A204.1 (cell line): ENCODE results near the gene LDLRAD3.

Experiments used
- FAIRE-seq: peaks from 2 replicates; lab custom pipeline; 2012; peaks lifted over from hg19 to GRCh38; lab: Jason Lieb, UNC

LDLRAD3 gene

GRCh38 chr11:36078686-36079055, 134.8 kb downstream of the LDLRAD3 start:
- no peak for FAIRE-seq

- FAIRE-seq = no peak
These were observed 136.2 kb downstream of the LDLRAD3 start for GRCh38 chr11:36079878-36080675.

- FAIRE-seq = no peak
These were observed 137.5 kb downstream of the LDLRAD3 start for GRCh38 chr11:36081274-36081945.

- no peak for FAIRE-seq
These were observed 142.5 kb downstream of the LDLRAD3 start for GRCh38 chr11:36086366-36086765.

- no peak for FAIRE-seq
These were observed 144.6 kb downstream of the LDLRAD3 start for GRCh38 chr11:36088266-36088972.

- no peak for FAIRE-seq
These were observed 146.1 kb downstream of the LDLRAD3 start for GRCh38 chr11:36089920-36090319.

- no peak for FAIRE-seq
These were observed 146.7 kb downstream of the LDLRAD3 start for GRCh38 chr11:36090356-36091109.

- FAIRE-seq = no peak
These were observed 147.5 kb downstream of the LDLRAD3 start for GRCh38 chr11:36091256-36091811.

- no peak for FAIRE-seq
These were observed 148.6 kb downstream of the LDLRAD3 start for GRCh38 chr11:36092314-36093030.

- no peak for FAIRE-seq
These were observed 149.7 kb downstream of the LDLRAD3 start for GRCh38 chr11:36093548-36093947.

- FAIRE-seq = no peak
These were observed 150.3 kb downstream of the LDLRAD3 start for GRCh38 chr11:36094164-36094563.

GRCh38 chr11:36095716-36096115, 151.9 kb downstream of the LDLRAD3 start:
- FAIRE-seq = no peak

- FAIRE-seq = no peak
These were observed 153.4 kb downstream of the LDLRAD3 start for GRCh38 chr11:36097219-36097650.

- FAIRE-seq = no peak
These were observed 154.2 kb downstream of the LDLRAD3 start for GRCh38 chr11:36098087-36098486.

- no peak for FAIRE-seq
These were observed 155.1 kb downstream of the LDLRAD3 start for GRCh38 chr11:36098853-36099375.

- FAIRE-seq = no peak
These were observed 157.6 kb downstream of the LDLRAD3 start for GRCh38 chr11:36101466-36101865.

GRCh38 chr11:36102868-36103267, 159.0 kb downstream of the LDLRAD3 start:
- FAIRE-seq = no peak

GRCh38 chr11:36103933-36104530, 160.2 kb downstream of the LDLRAD3 start:
- no peak for FAIRE-seq

- no peak for FAIRE-seq
These were observed 160.8 kb downstream of the LDLRAD3 start for GRCh38 chr11:36104660-36104992.

- no peak for FAIRE-seq
These were observed 162.1 kb downstream of the LDLRAD3 start for GRCh38 chr11:36105743-36106581.
